HCT116 (cell line): ENCODE results near the gene BTBD9. TPM values are rescaled to one million over a fixed set of nuclear protein-coding genes. Genes with fewer than 3 reads are reported as not detected.

Experiments
- ATAC-seq: fragments of 200-7000 bp; cut with Tn5 transposase; 2 replicates; pipeline ENCODE4 v1.9.1; 2020; ENCODE audit warnings: mild to moderate bottlenecking, moderate library complexity
- BruUV-seq: library from RNA; stranded (reverse); fragments of 400-500 nt; replicated peaks from 2 replicates; lab custom pipeline; 2021; lab: Mats Ljungman, UMichigan
- CTCF ChIA-PET: fragments of 300-600 bp; sonication (Branson Sonifier 250); formaldehyde crosslinking; loops from one replicate; lab custom pipeline; 2021; ENCODE audit warnings: antibody characterized with exemption; lab: Charles Lee
- POLR2A ChIA-PET: fragments of 300-600, 350-600 bp; sonication (Branson Sonifier 250); formaldehyde crosslinking; loops from one replicate; lab custom pipeline; 2021; ENCODE audit warnings: antibody characterized with exemption; lab: Charles Lee
- RAD21 ChIA-PET, 2 experiments: fragments of 300-600 bp; sonication (Branson Sonifier 250); formaldehyde crosslinking; loops; one replicate each; lab custom pipeline; 2023; ENCODE audit warnings: low total read pairs in 2 of 2; ENCODE audit not compliant: uncharacterized antibody in 2 of 2, unreplicated experiment in 2 of 2, low non-redundant PET in 1 of 2; lab: Charles Lee
- DNase-seq: peaks from one replicate; pipeline ENCODE4 v3.0.0-alpha.2; 2010; ENCODE audit warnings: low read depth, low spot score
- H2AFZ ChIP-seq: fragments of 200-600 bp; shearing (Covaris generic), sonication (generic); 2 replicates; pipeline ENCODE4 v1.6.1; 2017; ENCODE audit warnings: low read depth, mixed run types, mixed read lengths, antibody characterized with exemption, low read length; ENCODE audit not compliant: poor library complexity, severe bottlenecking
- H3K27ac ChIP-seq: 2 replicates; pipeline ENCODE4 v1.5.1; 2012; ENCODE audit warnings: low read depth, low read length
- H3K27me3 ChIP-seq: fragments of 200-600 bp; sonication (generic); 2 replicates; pipeline ENCODE4 v1.6.1; 2016; ENCODE audit warnings: mixed run types, low read length, mixed read lengths; ENCODE audit not compliant: insufficient read depth
- H3K36me3 ChIP-seq, 2 experiments: fragments of 200-500 bp in 1 of 2; fragments of 200-600 bp in 1 of 2; sonication (Bioruptor generic) in 1 of 2; sonication (generic) in 1 of 2; 2 replicates each; pipeline versions ENCODE4 v1.5.1 to v1.6.1; 2014 to 2016; ENCODE audit warnings: low read length in 2 of 2, inconsistent platforms in 1 of 2, mixed read lengths in 1 of 2, mixed run types in 1 of 2; ENCODE audit not compliant: insufficient read depth in 2 of 2, control insufficient read depth in 1 of 2
- H3K4me1 ChIP-seq, 2 experiments: fragments of 200-600 bp in 1 of 2; sonication (generic) in 1 of 2; 2 replicates each; pipeline versions ENCODE4 v1.5.1 to v1.6.1; 2012 to 2017; ENCODE audit warnings: low read length in 2 of 2, inconsistent platforms in 1 of 2, mild to moderate bottlenecking in 1 of 2, mixed read lengths in 1 of 2, mixed run types in 1 of 2, moderate library complexity in 1 of 2; ENCODE audit not compliant: insufficient read depth in 2 of 2, control insufficient read depth in 1 of 2
- H3K4me2 ChIP-seq: fragments of 200-600 bp; sonication (generic); 2 replicates; pipeline ENCODE4 v1.6.1; 2017; ENCODE audit warnings: mixed run types, low read length, mixed read lengths
- H3K4me3 ChIP-seq, 2 experiments: fragments of 200-600 bp in 1 of 2; sonication (generic) in 1 of 2; replicated peaks in 1 of 2; 2 replicates each; pipeline ENCODE4 v1.5.1; 2011 to 2016; ENCODE audit warnings: low read length in 2 of 2, control low read depth in 1 of 2, low read depth in 1 of 2, mild to moderate bottlenecking in 1 of 2, mixed read lengths in 1 of 2, mixed run types in 1 of 2
- H3K79me2 ChIP-seq: fragments of 200-600 bp; sonication (generic); 2 replicates; pipeline ENCODE4 v1.6.1; 2017; ENCODE audit warnings: mild to moderate bottlenecking, mixed run types, low read length, moderate library complexity, mixed read lengths; ENCODE audit not compliant: insufficient read depth
- H3K9ac ChIP-seq: fragments of 200-600 bp; sonication (generic); 2 replicates; pipeline ENCODE4 v1.6.1; 2016; ENCODE audit warnings: low read length, mixed read lengths
- H3K9me2 ChIP-seq: fragments of 200-600 bp; sonication (generic), shearing (Covaris generic); 2 replicates; pipeline ENCODE4 v1.6.1; 2017; ENCODE audit warnings: mixed run types, mild to moderate bottlenecking, moderate library complexity; ENCODE audit not compliant: insufficient read depth
- H3K9me3 ChIP-seq, 2 experiments: fragments of 200-500 bp in 1 of 2; fragments of 200-600 bp in 1 of 2; sonication (Bioruptor generic) in 1 of 2; sonication (generic) in 1 of 2; 2 replicates each; pipeline ENCODE4 v1.6.1; 2014 to 2017; ENCODE audit warnings: low read length in 2 of 2, mixed read lengths in 2 of 2, inconsistent platforms in 1 of 2, low read depth in 1 of 2, mild to moderate bottlenecking in 1 of 2, mixed run types in 1 of 2, moderate library complexity in 1 of 2; ENCODE audit not compliant: control insufficient read depth in 1 of 2, insufficient read depth in 1 of 2
- H4K20me1 ChIP-seq: fragments of 200-600 bp; sonication (generic), shearing (Covaris generic); 2 replicates; pipeline ENCODE4 v1.6.1; 2017; ENCODE audit warnings: mixed run types, mild to moderate bottlenecking, moderate library complexity; ENCODE audit not compliant: insufficient read depth
- CBX3 ChIP-seq: IDR thresholded peaks from 2 replicates; pipeline ENCODE4 v1.6.1; 2012; ENCODE audit warnings: low read depth
- ELF1 ChIP-seq: IDR thresholded peaks from 2 replicates; pipeline ENCODE4 v1.6.1; 2012; ENCODE audit warnings: low read depth, borderline replicate concordance
- EZH2phosphoT487 ChIP-seq: fragments of 200-600 bp; IDR thresholded peaks from 2 replicates; pipeline ENCODE4 v1.6.1; 2018; ENCODE audit warnings: antibody characterized with exemption, borderline replicate concordance
- FOSL1 ChIP-seq: IDR thresholded peaks from 2 replicates; pipeline ENCODE4 v1.6.1; 2012; ENCODE audit warnings: low read depth
- MAX ChIP-seq: IDR thresholded peaks from 2 replicates; pipeline ENCODE4 v1.6.1; 2012
- POLR2A ChIP-seq: IDR thresholded peaks from 2 replicates; pipeline ENCODE4 v1.7.0; 2011; ENCODE audit warnings: borderline replicate concordance; ENCODE audit not compliant: insufficient read depth, insufficient read length; ENCODE audit errors: extremely low read depth
- RAD21 ChIP-seq: IDR thresholded peaks from 2 replicates; pipeline ENCODE4 v1.6.1; 2012; ENCODE audit warnings: low read depth, mild to moderate bottlenecking
- REST ChIP-seq: IDR thresholded peaks from 2 replicates; pipeline ENCODE4 v1.6.1; 2012; ENCODE audit warnings: low read depth
- SP1 ChIP-seq: IDR thresholded peaks from 2 replicates; pipeline ENCODE4 v1.6.1; 2012; ENCODE audit warnings: low read depth
- ZBTB33 ChIP-seq: IDR thresholded peaks from 2 replicates; pipeline ENCODE4 v1.6.1; 2011; ENCODE audit warnings: mild to moderate bottlenecking, low read length, moderate library complexity; ENCODE audit not compliant: insufficient replicate concordance; ENCODE audit errors: extremely low read depth
- ZNF274 ChIP-seq: fragments of 200-500 bp; sonication (Bioruptor generic); IDR thresholded peaks from 2 replicates; pipeline ENCODE4 v1.6.1; 2014; ENCODE audit warnings: mild to moderate bottlenecking, low read depth, low read length, inconsistent platforms
- intact Hi-C: fragments of 100-400 bp; cut with micrococcal nuclease; formaldehyde crosslinking; loops from 2 replicates; pipeline ENCODE4 v1.10.0; 2022
- total RNA-seq: library from RNA; stranded (reverse); gene quantifications from one replicate; pipeline ENCODE4 v1.2.1, GENCODE V29; 2021; ENCODE audit not compliant: unreplicated experiment

BTBD9 gene
- total RNA-seq, 1 experiment from 2014 or later, result 10.9 TPM

- Histone ChIP-seq H3K4me2 (no peak overlapping the region), H4K20me1 (no peaks in the 10 kb centered on the region), H3K4me3 (no peak overlapping the region), H3K9ac (no peak overlapping the region), H3K27ac (no peak overlapping the region), H3K9me2 (no peaks in the 10 kb centered on the region), H3K4me1 (no peaks in the 10 kb centered on the region), H3K36me3 (no peaks in the 10 kb centered on the region), H2AFZ (no peak overlapping the region), H3K27me3 (no peaks in the 10 kb centered on the region), H3K9me3 (no peaks in the 10 kb centered on the region), H3K79me2 (no peaks in the 10 kb centered on the region)
- DNase-seq (no peak), ATAC-seq (no peak)
- RAD21 ChIA-PET, result no interaction called here
- no peak for TF ChIP-seq ELF1
- no peak for TF ChIP-seq REST
- no peak for TF ChIP-seq ZNF274
- no peak for TF ChIP-seq POLR2A
- no peak for TF ChIP-seq MAX
- no peak for TF ChIP-seq CBX3
- TF ChIP-seq FOSL1, result no peak
- TF ChIP-seq EZH2phosphoT487, result no peak
- TF ChIP-seq RAD21, result no peak
- TF ChIP-seq SP1, result no peak
- no peak for TF ChIP-seq ZBTB33
- BruUV-seq, result no TSS peak
- intact Hi-C loops, result no loop called here
- CTCF ChIA-PET, result no interaction called here
- POLR2A ChIA-PET, result no interaction called here
These were observed 423.9 kb downstream of the BTBD9 start for GRCh38 chr6:38215651-38216311.
